A549 treated with AZD9567 at 1 μM for 4 hours (cell line): Measurements from ENCODE around the gene CLMP. TPM values are rescaled to one million over a fixed set of nuclear protein-coding genes. Genes with fewer than 3 reads are reported as not detected.

Experiments
- total RNA-seq: library from RNA; stranded (reverse); fragments of 200-300 nt; extraction: Qiagen RNA extraction; gene quantifications from 5 replicates; pipeline ENCODE4 v1.2.3, GENCODE V29; 2022; ENCODE audit not compliant: insufficient read depth

CLMP gene, protein sequence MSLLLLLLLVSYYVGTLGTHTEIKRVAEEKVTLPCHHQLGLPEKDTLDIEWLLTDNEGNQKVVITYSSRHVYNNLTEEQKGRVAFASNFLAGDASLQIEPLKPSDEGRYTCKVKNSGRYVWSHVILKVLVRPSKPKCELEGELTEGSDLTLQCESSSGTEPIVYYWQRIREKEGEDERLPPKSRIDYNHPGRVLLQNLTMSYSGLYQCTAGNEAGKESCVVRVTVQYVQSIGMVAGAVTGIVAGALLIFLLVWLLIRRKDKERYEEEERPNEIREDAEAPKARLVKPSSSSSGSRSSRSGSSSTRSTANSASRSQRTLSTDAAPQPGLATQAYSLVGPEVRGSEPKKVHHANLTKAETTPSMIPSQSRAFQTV
- 15.9 to 20.7 TPM (median 20.1 TPM) in 5 replicates for total RNA-seq

DNA sequence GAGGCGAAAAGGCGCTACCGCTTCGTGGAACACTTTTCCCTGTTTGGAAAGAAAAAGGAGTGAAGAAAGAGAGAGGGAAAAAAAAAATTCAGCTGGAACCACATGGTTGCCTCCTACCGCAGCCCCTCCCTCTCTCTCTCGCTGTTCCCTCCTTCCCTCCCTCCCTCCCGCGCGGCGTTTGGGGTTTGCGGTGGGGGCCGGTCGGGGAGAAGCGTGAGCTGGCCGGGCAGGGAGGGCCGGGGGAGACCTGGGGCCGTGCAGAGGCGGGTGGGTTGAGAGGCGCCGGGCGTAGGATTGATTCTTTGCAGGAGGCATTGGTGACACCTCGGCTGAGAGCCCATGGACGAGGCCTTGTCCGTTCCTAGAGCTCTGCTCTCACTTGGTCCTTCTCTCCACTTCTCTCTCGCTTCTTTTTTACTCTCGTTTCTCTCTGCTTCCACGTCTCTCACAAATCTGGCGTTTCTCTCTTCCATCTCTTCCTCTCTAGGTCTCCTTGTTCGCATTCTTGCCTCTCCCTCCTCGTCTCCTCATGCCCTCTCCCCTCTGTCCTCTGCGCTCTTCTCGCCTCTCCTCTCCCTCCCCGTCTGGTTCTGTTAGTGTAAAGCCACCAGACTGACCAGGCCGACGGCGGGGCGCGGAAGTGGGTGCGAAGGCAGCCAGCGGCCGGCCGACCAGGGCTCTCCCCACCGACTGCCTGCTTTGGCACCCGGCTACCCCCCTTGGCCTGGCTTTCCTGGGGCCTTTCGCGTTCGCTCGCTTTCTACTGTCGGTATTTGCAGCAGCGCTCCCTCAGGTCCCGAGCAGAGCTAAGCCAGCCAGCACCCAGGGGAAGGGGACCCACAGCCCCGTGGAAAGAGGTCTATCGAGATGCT, at the start of gene CLMP:
TSS of gene CLMP (minus strand) at position 61 of the 872 bp plus-strand sequence. CDS start 308 bp downstream, outside the sequence.

DNA sequence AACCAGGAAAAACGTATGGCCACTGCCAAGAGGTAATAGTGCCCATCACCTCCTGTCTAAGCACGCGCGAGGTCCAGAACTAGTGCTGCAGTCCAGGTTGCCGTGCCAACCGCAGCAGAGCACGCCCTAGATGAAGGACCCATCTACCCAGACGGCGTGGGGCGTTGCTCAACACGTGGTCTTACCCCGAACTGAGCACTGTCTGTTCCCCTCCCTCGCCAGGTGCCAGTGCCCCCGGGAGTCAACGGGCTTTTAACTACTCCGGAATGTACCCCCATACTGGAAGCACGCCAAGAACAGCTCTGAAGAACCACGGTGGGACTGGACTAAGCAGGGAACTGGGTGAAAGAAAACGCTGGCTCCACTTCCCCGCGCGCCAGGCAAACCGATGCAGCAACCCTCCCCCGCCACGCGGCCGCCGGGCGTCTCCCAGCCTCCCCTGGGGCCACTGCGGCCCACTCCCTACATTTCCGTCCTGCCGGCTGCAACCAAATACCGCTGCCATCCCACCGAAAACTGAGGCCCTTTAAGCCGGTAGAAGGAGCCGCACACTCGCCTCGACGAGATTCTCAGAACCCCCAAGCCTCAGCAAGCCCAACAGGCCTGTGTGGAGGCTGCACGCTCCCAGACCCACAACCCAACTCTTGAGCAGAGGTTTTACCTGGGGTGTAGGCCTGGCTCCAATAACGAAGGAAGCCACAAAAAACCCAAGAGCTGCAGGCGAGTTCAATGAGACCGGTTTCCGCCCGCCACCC, 133.5 kb downstream of the CLMP start, which contains the start of gene HSPA8:
TSS of gene HSPA8 (minus strand) at position 734 of the 755 bp plus-strand sequence. CDS start 812 bp downstream, outside the sequence.

Other genes with a start within 250 kb of the CLMP start
- gene BSX, start 213.4 kb downstream of the CLMP start, total RNA-seq: not detected in 5 replicates
- 1,481 to 2,588 TPM (median 1,683 TPM) in 5 replicates for gene HSPA8, start 133.1 kb downstream of the CLMP start, total RNA-seq
- gene GRAMD1B, start 235.0 kb upstream of the CLMP start, total RNA-seq: 17.6 to 29.2 TPM (median 26.1 TPM) in 5 replicates